Astrocyte (in vitro differentiated cells and primary cell): Measurements from ENCODE around the gene TGFB1. TPM values are rescaled to one million over a fixed set of nuclear protein-coding genes. Genes with fewer than 3 reads are reported as not detected.

ENCODE experiments used
- DNase-seq: peaks from one replicate; pipeline ENCODE4 v3.0.0-alpha.2; 2010; ENCODE audit warnings: low read depth
- FAIRE-seq: peaks from 2 replicates; lab custom pipeline; 2011; peaks lifted over from hg19 to GRCh38; lab: Jason Lieb, UNC
- H2AFZ ChIP-seq: 2 replicates; pipeline ENCODE4 v1.6.0; 2012; ENCODE audit warnings: low read depth, low read length, inconsistent platforms
- H3K27ac ChIP-seq: 2 replicates; pipeline ENCODE4 v1.5.1; 2011; ENCODE audit warnings: low read depth, low read length, inconsistent platforms
- H3K27me3 ChIP-seq: 2 replicates; pipeline ENCODE4 v1.6.0; 2011; ENCODE audit warnings: low read length, inconsistent platforms; ENCODE audit not compliant: insufficient read depth
- H3K36me3 ChIP-seq: 2 replicates; pipeline ENCODE4 v1.5.1; 2011; ENCODE audit warnings: low read length, inconsistent platforms; ENCODE audit not compliant: insufficient read depth
- H3K4me1 ChIP-seq: 2 replicates; pipeline ENCODE4 v1.5.1; 2011; ENCODE audit warnings: low read length, inconsistent platforms; ENCODE audit not compliant: insufficient read depth
- H3K4me2 ChIP-seq: 2 replicates; pipeline ENCODE4 v1.6.0; 2012; ENCODE audit warnings: low read length, inconsistent platforms
- H3K4me3 ChIP-seq: 2 replicates; pipeline ENCODE4 v1.5.1; 2011; ENCODE audit warnings: low read depth, mild to moderate bottlenecking, low read length, inconsistent platforms; ENCODE audit not compliant: insufficient read depth
- H3K79me2 ChIP-seq: 2 replicates; pipeline ENCODE4 v1.6.0; 2012; ENCODE audit warnings: mild to moderate bottlenecking, low read length, inconsistent platforms; ENCODE audit not compliant: insufficient read depth
- H3K9ac ChIP-seq: 2 replicates; pipeline ENCODE4 v1.6.0; 2012; ENCODE audit warnings: mild to moderate bottlenecking, low read length, inconsistent platforms
- H3K9me3 ChIP-seq: 2 replicates; pipeline ENCODE4 v1.5.1; 2012; ENCODE audit warnings: low read depth, mild to moderate bottlenecking, low read length, inconsistent platforms; ENCODE audit not compliant: insufficient read depth
- H4K20me1 ChIP-seq: 2 replicates; pipeline ENCODE4 v1.6.0; 2012; ENCODE audit warnings: low read length, inconsistent platforms; ENCODE audit not compliant: insufficient read depth
- H3K27ac Mint-ChIP-seq: one replicate; pipeline ENCODE4 v1.8.0; 2021; ENCODE audit warnings: mild to moderate bottlenecking, mixed read lengths; ENCODE audit not compliant: unreplicated experiment
- H3K27me3 Mint-ChIP-seq: one replicate; pipeline ENCODE4 v1.8.0; 2021; ENCODE audit warnings: low read depth, mixed read lengths; ENCODE audit not compliant: unreplicated experiment
- H3K36me3 Mint-ChIP-seq: one replicate; pipeline ENCODE4 v1.8.0; 2021; ENCODE audit warnings: low read depth, mixed read lengths; ENCODE audit not compliant: unreplicated experiment
- H3K4me1 Mint-ChIP-seq: one replicate; pipeline ENCODE4 v1.8.0; 2021; ENCODE audit warnings: low read depth, mixed read lengths; ENCODE audit not compliant: unreplicated experiment
- H3K4me3 Mint-ChIP-seq: one replicate; pipeline ENCODE4 v1.8.0; 2021; ENCODE audit warnings: mild to moderate bottlenecking, moderate library complexity, mixed read lengths; ENCODE audit not compliant: unreplicated experiment
- H3K9me3 Mint-ChIP-seq: one replicate; pipeline ENCODE4 v1.8.0; 2021; ENCODE audit warnings: mild to moderate bottlenecking, mixed read lengths; ENCODE audit not compliant: unreplicated experiment
- EZH2 ChIP-seq: IDR thresholded peaks from 2 replicates; pipeline ENCODE4 v1.6.1; 2012; ENCODE audit warnings: mild to moderate bottlenecking, low read length, inconsistent platforms; ENCODE audit not compliant: insufficient read depth
- total RNA-seq: library from RNA; stranded (reverse); gene quantifications from 2 replicates; pipeline ENCODE4 v1.2.1, GENCODE V29; 2021
- TF ChIP-seq, protein P1 (sequence below): IDR thresholded peaks from 2 replicates; pipeline ENCODE4 v1.5.1; 2011; ENCODE audit warnings: low read depth, mild to moderate bottlenecking, inconsistent platforms, low read length, moderate library complexity; ENCODE audit not compliant: insufficient read depth

The TGFB1 gene
- total RNA-seq, 1 donor from 2014 or later, result 155 TPM

DNA sequence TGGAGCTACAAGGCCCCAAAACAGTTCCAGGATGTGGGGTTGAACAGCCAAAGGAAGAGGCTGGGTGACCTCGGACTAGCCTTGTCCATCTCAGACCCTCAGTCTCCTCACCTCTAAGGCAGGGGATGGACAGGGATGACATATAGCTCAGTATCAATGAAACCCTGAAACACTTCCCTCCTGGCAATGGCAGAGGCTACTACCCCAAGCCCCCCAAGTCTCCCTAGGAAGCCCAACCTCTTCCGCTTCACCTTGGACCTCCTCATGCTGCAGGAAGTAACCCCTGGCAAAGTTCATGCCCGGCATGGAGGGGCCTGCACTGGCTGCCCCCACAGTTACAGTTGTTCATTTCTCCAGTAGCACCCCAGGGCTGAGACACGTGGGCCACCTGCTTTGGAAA, 33.2 kb downstream of the TGFB1 start:
- Histone ChIP-seq H2AFZ (no peak overlapping the region), H3K4me1 (peaks cover 48% of the 10 kb centered on the region), H3K36me3 (peaks cover 23% of the 10 kb centered on the region), H3K9ac (no peak overlapping the region), H3K9me3 (no peaks in the 10 kb centered on the region), H3K27me3 (no peaks in the 10 kb centered on the region), H3K27ac (no peak overlapping the region), H3K4me3 (no peak overlapping the region), H3K79me2 (peaks cover 10% of the 10 kb centered on the region), H3K4me2 (no peak overlapping the region), H4K20me1 (peaks cover 49% of the 10 kb centered on the region)
- DNase-seq (no peak), FAIRE-seq (no peak)
- Mint-ChIP-seq H3K9me3 (no peaks in the 10 kb centered on the region), H3K4me1 (peaks cover 43% of the 10 kb centered on the region), H3K27ac (peak overlapping the region; percentile 62), H3K27me3 (no peaks in the 10 kb centered on the region), H3K36me3 (peaks cover 21% of the 10 kb centered on the region), H3K4me3 (no peak overlapping the region)
- TF ChIP-seq, protein P1, sequence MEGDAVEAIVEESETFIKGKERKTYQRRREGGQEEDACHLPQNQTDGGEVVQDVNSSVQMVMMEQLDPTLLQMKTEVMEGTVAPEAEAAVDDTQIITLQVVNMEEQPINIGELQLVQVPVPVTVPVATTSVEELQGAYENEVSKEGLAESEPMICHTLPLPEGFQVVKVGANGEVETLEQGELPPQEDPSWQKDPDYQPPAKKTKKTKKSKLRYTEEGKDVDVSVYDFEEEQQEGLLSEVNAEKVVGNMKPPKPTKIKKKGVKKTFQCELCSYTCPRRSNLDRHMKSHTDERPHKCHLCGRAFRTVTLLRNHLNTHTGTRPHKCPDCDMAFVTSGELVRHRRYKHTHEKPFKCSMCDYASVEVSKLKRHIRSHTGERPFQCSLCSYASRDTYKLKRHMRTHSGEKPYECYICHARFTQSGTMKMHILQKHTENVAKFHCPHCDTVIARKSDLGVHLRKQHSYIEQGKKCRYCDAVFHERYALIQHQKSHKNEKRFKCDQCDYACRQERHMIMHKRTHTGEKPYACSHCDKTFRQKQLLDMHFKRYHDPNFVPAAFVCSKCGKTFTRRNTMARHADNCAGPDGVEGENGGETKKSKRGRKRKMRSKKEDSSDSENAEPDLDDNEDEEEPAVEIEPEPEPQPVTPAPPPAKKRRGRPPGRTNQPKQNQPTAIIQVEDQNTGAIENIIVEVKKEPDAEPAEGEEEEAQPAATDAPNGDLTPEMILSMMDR, result no peak
- no peak for TF ChIP-seq EZH2

DNA sequence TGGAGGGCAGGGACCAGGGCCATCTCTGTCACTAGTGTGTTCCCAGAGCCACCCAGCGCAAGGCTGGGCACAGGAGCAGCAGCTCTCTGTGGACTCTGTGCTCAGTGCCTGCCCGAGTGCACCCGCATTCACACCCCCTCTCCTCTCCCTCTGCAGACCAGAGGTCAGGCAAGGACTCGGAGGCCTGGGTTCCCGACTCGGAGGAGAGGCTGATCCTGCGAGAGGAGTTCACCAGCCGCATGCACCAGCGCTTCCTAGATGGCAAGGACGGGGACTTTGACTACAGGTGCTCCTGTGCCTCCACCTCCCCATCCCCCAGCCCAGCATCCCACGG, 33.6 kb downstream of the TGFB1 start:
- H3K4me1 Mint-ChIP-seq, result peaks cover 39% of the 10 kb centered on the region
- no peaks in the 10 kb centered on the region for H3K9me3 ChIP-seq
- peaks cover 10% of the 10 kb centered on the region for H3K79me2 ChIP-seq
- peaks cover 23% of the 10 kb centered on the region for H3K36me3 ChIP-seq
- no peak for FAIRE-seq
- TF ChIP-seq, protein P1, result no peak
- TF ChIP-seq EZH2, result no peak
- no peak for DNase-seq
- H3K4me3 ChIP-seq, result no peak overlapping the region
- no peak overlapping the region for H3K4me2 ChIP-seq
- H3K27ac Mint-ChIP-seq, result no peak overlapping the region
- H3K27me3 Mint-ChIP-seq, result no peaks in the 10 kb centered on the region
- no peak overlapping the region for H3K27ac ChIP-seq
- H2AFZ ChIP-seq, result no peak overlapping the region
- H3K36me3 Mint-ChIP-seq, result peaks cover 21% of the 10 kb centered on the region
- H3K4me3 Mint-ChIP-seq, result no peak overlapping the region
- H3K9ac ChIP-seq, result no peak overlapping the region
- H3K4me1 ChIP-seq, result peaks cover 44% of the 10 kb centered on the region
- no peaks in the 10 kb centered on the region for H3K27me3 ChIP-seq
- H4K20me1 ChIP-seq, result peaks cover 49% of the 10 kb centered on the region
- no peaks in the 10 kb centered on the region for H3K9me3 Mint-ChIP-seq

DNA sequence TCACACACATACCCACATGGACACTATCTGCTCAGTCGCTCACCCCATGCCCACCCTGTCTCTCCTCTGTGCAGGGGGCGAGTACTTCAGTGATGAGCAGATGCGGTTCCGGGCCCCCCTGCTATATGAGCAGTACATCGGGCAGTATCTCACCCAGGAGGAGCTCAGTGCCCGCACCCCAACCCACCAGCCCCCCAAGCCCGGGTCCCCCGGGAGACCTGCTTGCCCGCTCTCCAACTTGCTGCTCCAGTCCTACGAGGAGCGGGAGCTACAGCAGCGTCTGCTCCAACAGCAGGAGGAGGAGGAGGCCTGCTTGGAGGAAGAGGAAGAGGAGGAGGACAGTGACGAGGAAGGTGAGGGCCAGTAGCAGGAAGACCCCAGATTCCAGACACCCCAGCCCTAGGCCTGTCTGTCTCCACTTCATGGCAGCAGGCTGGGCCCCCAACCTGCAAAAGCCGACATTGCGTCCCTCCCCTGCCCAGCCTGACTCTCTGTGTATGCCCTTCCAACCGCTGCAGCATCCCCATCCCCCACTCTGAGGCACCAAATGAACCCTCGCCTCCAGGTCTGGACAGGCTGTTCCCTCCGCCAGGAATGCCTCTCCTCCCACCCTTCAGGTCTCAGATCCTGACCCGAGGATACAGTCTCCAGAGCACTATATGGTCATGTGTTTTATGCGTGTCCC, 34.1 kb downstream of the TGFB1 start:
- Mint-ChIP-seq H3K4me3 (no peak overlapping the region), H3K9me3 (no peaks in the 10 kb centered on the region), H3K27me3 (no peaks in the 10 kb centered on the region), H3K27ac (no peak overlapping the region), H3K4me1 (peaks cover 37% of the 10 kb centered on the region), H3K36me3 (peaks cover 21% of the 10 kb centered on the region)
- TF ChIP-seq, protein P1, result no peak
- no peak for TF ChIP-seq EZH2
- Histone ChIP-seq H3K4me2 (no peak overlapping the region), H3K27me3 (no peaks in the 10 kb centered on the region), H4K20me1 (peaks cover 49% of the 10 kb centered on the region), H3K27ac (no peak overlapping the region), H3K9me3 (no peaks in the 10 kb centered on the region), H3K79me2 (peaks cover 11% of the 10 kb centered on the region), H3K4me1 (peaks cover 39% of the 10 kb centered on the region), H3K9ac (no peak overlapping the region), H2AFZ (no peak overlapping the region), H3K36me3 (peaks cover 23% of the 10 kb centered on the region), H3K4me3 (no peak overlapping the region)
- DNase-seq (no peak), FAIRE-seq (no peak)
